Glomerular endothelial cell (primary cell): Measurements from ENCODE around the gene GPN2. TPM values are rescaled to one million over a fixed set of nuclear protein-coding genes. Genes with fewer than 3 reads are reported as not detected.
"Not testable (repeated sequence)": the region's sequence is repeated elsewhere in the genome, so short reads cannot be mapped to it uniquely, and the experiment has no call there.

Experiments
- DNase-seq: peaks from one replicate; pipeline ENCODE4 v3.0.0-alpha.2; 2011; ENCODE audit warnings: low read depth, low spot score; ENCODE audit errors: extremely low read depth
- total RNA-seq: library from RNA; depleted of rRNA; stranded (reverse); fragments of >200 nt; gene quantifications from 2 replicates; pipeline ENCODE4 v1.2.3, GENCODE V29; 2015

The GPN2 gene
- total RNA-seq, 1 donor from 2014 or later = 9.5 TPM

DNA sequence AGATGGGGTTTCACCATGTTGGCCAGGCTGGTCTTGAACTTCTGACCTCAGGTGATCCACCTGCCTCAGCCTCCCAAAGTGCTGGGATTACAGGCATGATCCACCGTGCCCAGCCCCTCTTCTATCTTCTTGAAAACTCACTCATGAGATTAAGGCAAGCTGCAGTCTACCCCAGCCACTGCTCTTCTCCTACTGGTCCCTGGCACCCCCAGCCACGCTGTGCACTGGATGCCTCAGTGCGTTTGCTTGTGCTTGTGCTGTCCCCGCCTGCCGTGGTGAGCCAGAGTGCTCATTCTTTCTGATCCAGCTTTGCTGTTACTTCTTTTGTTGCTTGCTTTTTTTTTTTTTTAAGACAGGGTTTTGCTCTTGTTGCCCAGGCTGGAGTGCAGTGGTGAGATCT, 52.4 kb downstream of the GPN2 start:
- DNase-seq = not testable (repeated sequence)

DNA sequence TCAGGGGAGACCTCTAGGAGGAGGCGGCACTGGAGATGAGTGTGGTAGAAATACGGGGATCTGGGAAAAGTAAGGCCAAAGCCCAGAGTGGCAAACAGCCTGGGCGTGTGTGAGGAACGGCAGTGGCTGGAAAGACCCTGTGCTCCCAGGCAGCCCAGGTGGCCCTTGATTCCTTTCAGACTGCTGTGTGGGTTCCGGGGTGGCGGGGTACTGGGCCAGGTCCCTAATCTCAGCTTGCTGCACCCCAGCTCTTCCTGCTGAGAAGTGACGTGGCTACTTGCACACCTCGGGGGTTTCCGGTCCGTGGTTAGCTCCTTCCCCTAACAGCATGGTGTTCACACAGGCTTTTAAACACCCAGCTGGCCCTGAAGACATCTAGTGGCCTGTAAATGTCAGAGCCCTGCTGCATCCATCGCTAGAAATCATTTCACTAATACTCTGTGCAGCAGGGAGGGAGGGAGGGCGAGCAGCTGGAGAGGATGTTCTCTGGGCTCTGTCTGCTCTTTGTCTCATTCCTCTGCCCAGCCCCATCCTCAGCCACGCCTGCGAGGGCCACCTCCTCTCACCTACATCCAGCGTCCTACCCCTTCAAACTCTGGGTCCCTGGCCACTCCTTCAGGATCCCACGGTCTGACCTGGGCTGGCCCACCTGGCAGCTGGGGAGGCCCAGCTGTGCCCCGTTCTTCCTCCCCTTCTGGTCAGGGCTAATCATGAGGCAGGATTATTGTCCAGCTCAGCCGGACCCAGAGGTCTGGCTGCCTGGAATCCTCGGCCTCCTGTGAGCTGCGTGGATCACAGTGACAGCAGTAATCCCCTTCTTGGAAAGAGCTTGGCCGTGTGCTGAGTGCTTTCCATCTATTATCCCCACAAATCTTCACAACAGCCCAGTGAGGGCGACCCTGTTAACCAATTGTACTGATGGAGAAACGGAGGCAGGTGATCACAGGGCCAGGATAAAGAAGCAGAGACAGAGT, 56.4 kb downstream of the GPN2 start:
- no peak for DNase-seq

DNA sequence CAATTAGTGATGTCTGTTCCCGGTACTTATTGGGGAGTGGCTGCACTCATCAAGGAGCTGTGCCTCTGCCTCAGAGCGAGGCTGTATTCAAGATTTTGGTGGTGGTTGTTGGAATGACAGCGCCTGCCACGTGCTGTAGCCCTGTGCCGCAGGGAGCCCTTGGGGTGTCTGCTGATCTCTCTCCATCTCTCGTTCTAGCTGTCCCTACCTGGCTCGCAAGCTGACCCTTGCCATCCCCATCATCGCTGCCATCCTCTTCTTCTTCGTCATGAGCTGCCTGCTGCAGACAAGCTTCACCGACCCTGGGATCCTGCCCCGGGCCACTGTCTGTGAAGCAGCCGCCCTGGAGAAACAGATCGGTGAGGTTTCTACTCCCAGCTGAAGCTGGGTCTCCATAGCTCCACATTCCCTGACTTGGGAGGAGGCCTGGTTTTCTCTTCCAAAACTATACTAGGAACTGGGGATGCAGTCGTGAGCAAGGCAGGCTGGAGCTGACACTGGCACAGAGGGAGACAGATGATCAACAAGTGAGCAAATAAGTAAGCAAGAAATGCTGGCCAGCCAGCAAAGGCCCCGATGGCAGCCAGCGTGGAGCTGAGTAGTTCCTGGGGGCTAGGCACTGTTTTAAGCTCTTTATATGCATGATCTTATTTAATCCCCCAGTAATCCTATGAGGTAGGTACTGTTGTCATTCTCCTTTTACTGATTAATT, 57.7 kb downstream of the GPN2 start:
- DNase-seq = no peak

DNA sequence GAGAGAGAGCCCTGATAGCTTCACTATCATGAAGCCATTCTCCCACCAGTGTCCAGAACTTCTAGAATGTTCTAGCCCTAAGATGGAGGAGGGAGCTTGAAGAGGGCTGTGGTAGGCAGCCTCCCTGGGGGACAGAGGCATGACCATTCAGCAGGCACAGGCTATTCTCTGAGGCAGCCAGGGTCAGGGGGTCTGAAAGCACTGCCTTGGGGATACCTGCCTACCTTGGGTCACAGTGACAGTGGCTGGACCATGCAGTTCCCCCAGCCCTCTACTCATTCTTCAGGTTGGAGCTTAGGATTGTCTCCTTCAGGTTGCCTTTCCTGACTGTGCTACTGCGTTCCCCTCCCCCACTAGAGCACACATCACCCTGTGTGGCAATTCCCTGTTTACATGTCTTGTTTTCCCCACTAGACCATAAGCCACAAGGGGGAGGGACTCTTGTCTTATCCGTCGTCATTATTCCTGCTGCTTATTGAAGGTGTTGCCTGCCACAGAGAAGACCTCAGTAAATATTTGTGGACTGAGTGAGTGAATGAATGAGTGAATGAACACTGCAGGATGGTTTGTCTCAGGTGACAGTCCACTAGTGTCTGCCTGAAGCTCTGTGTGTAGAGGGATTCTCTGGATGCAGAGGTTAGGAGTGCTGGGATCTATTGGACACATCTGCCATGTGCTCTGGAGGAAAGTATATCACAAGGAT, 58.4 kb downstream of the GPN2 start:
- DNase-seq = no peak

DNA sequence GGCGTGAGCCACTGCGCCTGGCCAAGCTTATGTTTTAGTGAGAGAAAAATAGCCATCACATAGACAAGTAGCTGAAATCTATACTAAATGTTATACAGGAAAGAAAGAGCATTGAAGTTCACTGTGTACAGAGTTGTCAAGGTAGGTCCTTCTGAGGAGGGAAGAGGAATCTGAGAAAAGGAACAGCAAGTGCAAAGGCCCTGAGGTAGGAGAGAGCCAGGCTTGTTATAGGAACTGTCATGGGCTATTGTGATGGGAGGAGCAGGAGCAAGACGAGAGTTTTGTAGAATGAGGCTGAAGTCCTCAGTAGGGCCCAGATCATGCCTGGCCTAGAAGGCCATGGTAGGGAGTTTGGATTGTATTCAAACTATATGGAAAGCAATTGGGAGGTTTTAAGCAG, 59.0 kb downstream of the GPN2 start:
- no peak for DNase-seq

DNA sequence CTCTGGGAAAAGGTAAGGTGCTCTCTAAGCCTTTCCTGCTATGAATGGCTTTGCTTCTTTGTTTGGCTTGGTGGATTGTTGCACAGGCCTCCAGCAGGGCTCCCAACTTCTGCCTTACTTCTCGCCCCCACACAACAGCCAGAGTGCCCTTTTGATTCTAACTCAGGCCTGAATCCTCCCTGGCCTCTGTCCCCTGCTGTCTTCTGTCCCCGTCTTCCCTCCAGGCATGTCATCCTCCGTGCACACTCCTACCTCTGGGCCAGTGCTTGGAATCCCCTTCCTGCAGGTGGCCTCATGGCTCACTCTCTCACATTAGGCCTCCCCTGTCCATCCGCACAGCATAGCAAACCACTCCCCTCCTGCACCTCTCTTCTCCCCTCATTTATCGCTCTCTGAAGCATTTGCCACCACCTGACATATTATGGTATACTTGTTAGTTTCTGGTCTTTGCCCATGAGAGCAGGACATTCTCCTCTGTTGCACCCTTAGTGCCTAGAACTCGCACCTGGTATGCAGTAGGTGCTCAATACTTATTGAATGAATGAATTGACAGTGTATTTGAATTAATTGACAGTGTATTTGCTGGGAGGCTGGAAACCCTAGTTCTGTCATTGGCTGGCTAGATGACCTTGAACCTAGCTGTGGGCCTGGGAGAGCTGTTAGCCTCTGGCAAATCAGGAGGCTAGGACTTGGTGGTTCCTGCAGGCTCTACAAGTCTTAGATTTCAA, 60.7 kb downstream of the GPN2 start:
- no peak for DNase-seq

DNA sequence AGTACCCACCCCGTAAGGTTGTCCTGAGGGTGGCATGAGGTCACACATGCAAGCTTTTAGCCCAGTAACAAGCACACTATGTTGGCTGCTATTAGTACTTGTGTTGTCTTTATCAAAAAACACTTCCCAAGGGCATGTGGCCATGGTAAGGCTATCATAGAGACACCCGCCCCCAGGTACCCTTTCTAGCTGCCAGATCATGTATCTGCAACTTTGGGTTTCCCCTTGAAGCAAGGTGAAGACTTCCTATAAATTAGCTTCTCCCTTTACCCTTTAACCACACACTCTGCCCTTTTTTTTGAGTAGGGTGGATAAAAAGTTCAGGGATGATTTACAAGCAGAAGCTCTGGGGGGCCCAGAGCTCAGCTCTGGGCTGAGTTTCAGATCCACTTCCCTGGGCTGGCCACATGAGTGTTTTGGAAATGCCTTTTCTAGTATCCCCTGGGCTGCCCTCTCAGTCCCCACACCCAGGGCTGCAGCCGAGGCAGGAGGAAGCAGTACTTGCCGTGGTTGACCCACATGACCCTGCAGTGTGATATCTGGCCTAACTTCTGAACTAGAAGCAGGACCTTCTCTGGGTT, 61.6 kb downstream of the GPN2 start:
- DNase-seq = no peak

DNA sequence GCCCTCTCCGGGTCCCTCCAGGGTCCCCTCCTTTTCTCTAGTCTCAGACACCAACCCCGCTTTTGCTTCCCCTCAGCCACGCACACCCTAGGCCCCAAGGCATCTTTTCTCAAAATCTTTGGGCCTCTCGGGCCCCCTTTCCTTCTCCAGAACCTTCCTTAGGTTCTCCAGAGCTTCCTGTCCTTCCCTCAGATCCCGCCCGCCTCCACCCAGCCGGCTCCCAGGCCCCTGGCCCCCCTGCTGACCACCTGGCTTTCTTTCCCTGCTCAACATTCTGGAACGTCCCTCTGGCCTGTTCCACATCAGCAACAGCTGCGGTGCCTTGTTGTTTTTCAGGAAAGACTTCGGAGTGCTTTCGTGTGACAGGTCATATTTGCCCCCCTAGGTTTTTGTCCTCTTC, 62.4 kb downstream of the GPN2 start:
- DNase-seq = no peak

DNA sequence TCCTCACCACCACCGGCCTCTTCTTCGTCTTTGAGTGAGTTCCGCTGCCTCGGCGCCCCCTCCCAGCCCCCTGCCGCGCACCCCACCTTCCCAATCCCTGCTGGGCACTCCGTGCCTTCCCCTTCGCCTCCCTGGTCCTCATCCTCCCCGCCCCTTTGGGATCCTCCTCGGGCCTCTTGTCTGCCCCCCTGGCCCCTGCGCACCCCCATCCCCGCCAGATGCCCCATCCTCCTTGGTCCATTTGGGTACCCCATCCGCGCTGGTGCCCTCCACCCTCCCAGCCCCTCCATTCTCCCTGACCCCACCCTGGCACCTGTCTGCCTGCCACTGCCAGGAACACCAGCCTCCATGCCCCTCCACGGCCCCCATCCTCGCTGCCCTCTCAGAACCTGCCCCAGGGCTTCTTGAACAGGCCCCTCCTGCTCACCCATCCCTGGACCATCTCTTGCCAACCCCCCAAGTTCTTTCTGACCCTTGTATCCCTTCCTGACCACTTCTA, 62.9 kb downstream of the GPN2 start:
- no peak for DNase-seq

DNA sequence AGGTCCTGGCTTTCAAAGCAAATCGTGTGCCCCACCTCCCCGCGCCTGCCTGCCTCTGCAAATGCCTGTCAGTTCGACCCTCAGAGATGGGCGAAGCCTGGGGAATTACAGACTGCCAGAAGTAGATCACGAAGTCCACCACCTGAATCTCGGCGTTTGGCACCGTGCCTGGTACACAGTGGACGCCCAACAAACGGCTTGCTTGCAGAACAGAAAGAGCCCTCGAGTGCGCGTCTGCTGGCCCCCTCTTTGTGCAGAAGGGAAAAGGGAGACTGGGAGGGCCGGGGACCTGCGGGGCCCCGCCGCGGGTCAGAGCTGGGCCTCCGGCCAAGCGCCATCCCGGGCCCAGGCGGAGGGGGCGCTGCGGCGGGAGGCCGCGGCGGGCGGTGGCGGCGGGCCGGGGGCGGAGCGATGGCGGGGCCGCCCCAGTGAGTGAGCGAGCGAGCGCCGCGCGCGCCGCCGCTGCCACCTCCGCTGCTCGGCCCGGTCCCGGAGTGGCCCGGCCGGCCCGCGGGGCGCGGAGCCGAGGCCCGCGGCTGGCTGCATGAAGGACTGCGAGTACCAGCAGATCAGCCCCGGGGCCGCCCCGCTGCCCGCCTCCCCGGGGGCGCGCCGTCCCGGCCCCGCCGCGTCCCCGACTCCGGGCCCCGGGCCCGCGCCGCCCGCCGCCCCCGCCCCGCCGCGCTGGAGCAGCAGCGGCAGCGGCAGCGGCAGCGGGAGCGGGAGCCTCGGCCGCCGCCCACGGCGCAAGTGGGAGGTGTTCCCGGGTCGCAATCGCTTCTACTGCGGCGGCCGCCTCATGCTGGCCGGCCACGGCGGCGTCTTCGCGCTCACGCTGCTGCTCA, 63.6 kb downstream of the GPN2 start, which contains the start of gene ZDHHC18:
Gene ZDHHC18 (plus strand): TSS at position 428 of the 845 bp plus-strand sequence. CDS start 117 bp downstream, at position 545.
- no peak for DNase-seq

Other genes starting within 250 kb of the GPN2 start
- gene ARID1A, start 194.3 kb downstream of the GPN2 start, total RNA-seq = 41.8 and 67.8 TPM in 2 replicates
- 6.0 and 9.5 TPM in 2 replicates for gene PIGV, start 102.3 kb downstream of the GPN2 start, total RNA-seq
- 23.2 and 24.4 TPM in 2 replicates for gene ZDHHC18, start 63.6 kb downstream of the GPN2 start, total RNA-seq
- gene SFN, start 27.1 kb downstream of the GPN2 start, total RNA-seq = 4.2 TPM in 1 of 2 replicates, not detected in the other
- 4.4 and 7.1 TPM in 2 replicates for gene GPATCH3, start 10.2 kb upstream of the GPN2 start, total RNA-seq
- gene NR0B2, start 23.7 kb upstream of the GPN2 start, total RNA-seq = not detected in 2 replicates
- gene NUDC, start 31.5 kb upstream of the GPN2 start, total RNA-seq = 87.2 and 91.6 TPM in 2 replicates
- not detected in 2 replicates for gene KDF1, start 70.2 kb upstream of the GPN2 start, total RNA-seq
- 65.4 and 169 TPM in 2 replicates for gene TRNP1, start 103.4 kb upstream of the GPN2 start, total RNA-seq
- 1.3 and 2.5 TPM in 2 replicates for gene TENT5B, start 122.6 kb upstream of the GPN2 start, total RNA-seq